Measurements from ENCODE around the gene IGFL3. TPM values are rescaled to one million over a fixed set of nuclear protein-coding genes. Genes with fewer than 3 reads are reported as not detected.

IGFL3 gene
- total RNA-seq, 1 experiment from 2014 or later = not detected

DNA sequence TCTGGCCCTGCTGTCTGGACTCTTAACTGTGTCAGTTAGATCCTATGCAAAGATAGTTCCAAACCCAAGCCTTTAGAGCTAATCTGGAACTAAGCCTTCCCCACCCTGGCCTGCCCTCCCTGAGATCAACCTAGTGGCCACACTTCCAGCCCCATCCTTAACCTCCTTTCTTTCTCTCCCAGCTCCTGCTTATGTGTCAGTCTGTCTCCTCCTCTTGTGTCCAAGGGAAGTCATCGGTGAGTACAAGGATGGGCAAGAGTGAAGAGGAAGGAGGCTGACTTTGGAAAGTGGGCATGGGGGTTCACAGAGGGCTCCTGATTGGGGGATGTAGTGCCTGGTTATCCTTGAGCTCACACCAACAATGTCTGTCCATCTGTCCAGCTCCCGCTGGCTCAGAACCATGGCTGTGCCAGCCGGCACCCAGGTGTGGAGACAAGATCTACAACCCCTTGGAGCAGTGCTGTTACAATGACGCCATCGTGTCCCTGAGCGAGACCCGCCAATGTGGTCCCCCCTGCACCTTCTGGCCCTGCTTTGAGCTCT is 35.8 kb upstream of the IGFL3 start:
- ChIA-PET POLR2A (no interaction called here), CTCF (interaction anchor here (1.1 kb wide), 1 partner anchor 82 kb away, joined by 3 read pairs; no protein-coding TSS in a partner anchor)
- Mint-ChIP-seq H3K27ac (no peak overlapping the region), H3K4me1 (no peaks in the 10 kb centered on the region), H3K4me3 (no peak overlapping the region), H3K9me3 (peaks cover 42% of the 10 kb centered on the region), H3K27me3 (ENCODE audit: low read depth) (peaks cover 33% of the 10 kb centered on the region), H3K36me3 (peaks cover 13% of the 10 kb centered on the region; the same call in 1 of the 2 replicates)
- TF ChIP-seq NR1H2 (CRISPR knock-in tag; IDR thresholded peaks at IDR 0.05) (no peak), FOXP1 (CRISPR knock-in tag; IDR thresholded peaks at IDR 0.05; ENCODE audit: borderline replicate concordance) (no peak), TEAD4 (CRISPR knock-in tag; IDR thresholded peaks at IDR 0.05) (no peak), MYBL2 (CRISPR knock-in tag; IDR thresholded peaks at IDR 0.05) (no peak), IRF2 (CRISPR knock-in tag; IDR thresholded peaks at IDR 0.05; ENCODE audit: borderline replicate concordance, low read depth) (no peak)
- TF ChIP-seq, protein P1, sequence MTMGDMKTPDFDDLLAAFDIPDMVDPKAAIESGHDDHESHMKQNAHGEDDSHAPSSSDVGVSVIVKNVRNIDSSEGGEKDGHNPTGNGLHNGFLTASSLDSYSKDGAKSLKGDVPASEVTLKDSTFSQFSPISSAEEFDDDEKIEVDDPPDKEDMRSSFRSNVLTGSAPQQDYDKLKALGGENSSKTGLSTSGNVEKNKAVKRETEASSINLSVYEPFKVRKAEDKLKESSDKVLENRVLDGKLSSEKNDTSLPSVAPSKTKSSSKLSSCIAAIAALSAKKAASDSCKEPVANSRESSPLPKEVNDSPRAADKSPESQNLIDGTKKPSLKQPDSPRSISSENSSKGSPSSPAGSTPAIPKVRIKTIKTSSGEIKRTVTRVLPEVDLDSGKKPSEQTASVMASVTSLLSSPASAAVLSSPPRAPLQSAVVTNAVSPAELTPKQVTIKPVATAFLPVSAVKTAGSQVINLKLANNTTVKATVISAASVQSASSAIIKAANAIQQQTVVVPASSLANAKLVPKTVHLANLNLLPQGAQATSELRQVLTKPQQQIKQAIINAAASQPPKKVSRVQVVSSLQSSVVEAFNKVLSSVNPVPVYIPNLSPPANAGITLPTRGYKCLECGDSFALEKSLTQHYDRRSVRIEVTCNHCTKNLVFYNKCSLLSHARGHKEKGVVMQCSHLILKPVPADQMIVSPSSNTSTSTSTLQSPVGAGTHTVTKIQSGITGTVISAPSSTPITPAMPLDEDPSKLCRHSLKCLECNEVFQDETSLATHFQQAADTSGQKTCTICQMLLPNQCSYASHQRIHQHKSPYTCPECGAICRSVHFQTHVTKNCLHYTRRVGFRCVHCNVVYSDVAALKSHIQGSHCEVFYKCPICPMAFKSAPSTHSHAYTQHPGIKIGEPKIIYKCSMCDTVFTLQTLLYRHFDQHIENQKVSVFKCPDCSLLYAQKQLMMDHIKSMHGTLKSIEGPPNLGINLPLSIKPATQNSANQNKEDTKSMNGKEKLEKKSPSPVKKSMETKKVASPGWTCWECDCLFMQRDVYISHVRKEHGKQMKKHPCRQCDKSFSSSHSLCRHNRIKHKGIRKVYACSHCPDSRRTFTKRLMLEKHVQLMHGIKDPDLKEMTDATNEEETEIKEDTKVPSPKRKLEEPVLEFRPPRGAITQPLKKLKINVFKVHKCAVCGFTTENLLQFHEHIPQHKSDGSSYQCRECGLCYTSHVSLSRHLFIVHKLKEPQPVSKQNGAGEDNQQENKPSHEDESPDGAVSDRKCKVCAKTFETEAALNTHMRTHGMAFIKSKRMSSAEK (CRISPR knock-in tag; IDR thresholded peaks at IDR 0.05; ENCODE audit: borderline replicate concordance) = no peak
- TF ChIP-seq, protein P2, sequence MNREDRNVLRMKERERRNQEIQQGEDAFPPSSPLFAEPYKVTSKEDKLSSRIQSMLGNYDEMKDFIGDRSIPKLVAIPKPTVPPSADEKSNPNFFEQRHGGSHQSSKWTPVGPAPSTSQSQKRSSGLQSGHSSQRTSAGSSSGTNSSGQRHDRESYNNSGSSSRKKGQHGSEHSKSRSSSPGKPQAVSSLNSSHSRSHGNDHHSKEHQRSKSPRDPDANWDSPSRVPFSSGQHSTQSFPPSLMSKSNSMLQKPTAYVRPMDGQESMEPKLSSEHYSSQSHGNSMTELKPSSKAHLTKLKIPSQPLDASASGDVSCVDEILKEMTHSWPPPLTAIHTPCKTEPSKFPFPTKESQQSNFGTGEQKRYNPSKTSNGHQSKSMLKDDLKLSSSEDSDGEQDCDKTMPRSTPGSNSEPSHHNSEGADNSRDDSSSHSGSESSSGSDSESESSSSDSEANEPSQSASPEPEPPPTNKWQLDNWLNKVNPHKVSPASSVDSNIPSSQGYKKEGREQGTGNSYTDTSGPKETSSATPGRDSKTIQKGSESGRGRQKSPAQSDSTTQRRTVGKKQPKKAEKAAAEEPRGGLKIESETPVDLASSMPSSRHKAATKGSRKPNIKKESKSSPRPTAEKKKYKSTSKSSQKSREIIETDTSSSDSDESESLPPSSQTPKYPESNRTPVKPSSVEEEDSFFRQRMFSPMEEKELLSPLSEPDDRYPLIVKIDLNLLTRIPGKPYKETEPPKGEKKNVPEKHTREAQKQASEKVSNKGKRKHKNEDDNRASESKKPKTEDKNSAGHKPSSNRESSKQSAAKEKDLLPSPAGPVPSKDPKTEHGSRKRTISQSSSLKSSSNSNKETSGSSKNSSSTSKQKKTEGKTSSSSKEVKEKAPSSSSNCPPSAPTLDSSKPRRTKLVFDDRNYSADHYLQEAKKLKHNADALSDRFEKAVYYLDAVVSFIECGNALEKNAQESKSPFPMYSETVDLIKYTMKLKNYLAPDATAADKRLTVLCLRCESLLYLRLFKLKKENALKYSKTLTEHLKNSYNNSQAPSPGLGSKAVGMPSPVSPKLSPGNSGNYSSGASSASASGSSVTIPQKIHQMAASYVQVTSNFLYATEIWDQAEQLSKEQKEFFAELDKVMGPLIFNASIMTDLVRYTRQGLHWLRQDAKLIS (CRISPR knock-in tag; IDR thresholded peaks at IDR 0.05; ENCODE audit: borderline replicate concordance) = no peak
- TF ChIP-seq, protein P3, sequence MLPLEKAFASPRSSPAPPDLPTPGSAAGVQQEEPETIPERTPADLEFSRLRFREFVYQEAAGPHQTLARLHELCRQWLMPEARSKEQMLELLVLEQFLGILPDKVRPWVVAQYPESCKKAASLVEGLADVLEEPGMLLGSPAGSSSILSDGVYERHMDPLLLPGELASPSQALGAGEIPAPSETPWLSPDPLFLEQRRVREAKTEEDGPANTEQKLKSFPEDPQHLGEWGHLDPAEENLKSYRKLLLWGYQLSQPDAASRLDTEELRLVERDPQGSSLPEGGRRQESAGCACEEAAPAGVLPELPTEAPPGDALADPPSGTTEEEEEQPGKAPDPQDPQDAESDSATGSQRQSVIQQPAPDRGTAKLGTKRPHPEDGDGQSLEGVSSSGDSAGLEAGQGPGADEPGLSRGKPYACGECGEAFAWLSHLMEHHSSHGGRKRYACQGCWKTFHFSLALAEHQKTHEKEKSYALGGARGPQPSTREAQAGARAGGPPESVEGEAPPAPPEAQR (CRISPR knock-in tag; IDR thresholded peaks at IDR 0.05) = no peak
- TF ChIP-seq, protein P4, sequence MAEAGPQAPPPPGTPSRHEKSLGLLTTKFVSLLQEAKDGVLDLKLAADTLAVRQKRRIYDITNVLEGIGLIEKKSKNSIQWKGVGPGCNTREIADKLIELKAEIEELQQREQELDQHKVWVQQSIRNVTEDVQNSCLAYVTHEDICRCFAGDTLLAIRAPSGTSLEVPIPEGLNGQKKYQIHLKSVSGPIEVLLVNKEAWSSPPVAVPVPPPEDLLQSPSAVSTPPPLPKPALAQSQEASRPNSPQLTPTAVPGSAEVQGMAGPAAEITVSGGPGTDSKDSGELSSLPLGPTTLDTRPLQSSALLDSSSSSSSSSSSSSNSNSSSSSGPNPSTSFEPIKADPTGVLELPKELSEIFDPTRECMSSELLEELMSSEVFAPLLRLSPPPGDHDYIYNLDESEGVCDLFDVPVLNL (CRISPR knock-in tag; IDR thresholded peaks at IDR 0.05; ENCODE audit: borderline replicate concordance, low read depth) = no peak
- no peak for ATAC-seq
- no peak for DNase-seq (ENCODE audit: low spot score)

DNA sequence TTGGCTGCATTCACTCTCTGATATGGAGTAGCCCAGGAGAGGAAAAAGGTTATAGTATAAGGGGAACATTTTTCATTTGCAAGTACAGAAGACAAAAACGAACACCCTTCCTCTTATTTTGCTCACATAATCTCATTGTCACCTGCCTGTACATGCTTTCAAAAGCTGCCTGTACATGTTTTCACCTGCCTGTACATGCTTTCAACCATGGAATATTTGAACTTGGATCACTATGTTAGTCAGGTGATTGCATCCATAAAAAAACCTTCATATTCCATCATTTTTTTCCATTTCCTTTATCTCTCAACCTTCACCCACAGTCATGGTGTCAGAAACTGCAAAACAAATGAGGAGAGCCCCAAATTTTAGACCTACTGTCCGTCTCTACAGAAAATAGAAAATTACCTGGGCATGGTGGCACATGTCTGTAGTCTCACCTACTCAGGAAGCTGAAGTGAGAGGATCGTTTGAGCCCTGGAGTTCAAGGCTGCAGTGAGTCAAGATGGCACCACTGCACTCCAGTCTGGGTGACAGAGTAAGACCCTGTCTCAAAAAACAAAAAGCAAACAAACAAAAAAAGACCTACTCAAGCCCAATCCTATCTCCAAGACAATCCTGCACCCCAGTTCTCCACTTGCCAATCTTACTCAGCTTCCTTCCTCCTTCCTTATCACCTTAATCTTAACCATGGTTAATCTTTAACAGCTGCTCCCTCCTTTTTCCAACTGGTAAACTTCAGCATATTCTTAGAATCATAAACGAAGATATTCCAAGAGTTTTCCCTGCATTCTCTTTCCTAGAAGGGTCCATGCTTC is 35.1 kb upstream of the IGFL3 start:
- Mint-ChIP-seq H3K27me3 (ENCODE audit: low read depth) (peaks cover 36% of the 10 kb centered on the region), H3K36me3 (peaks cover 13% of the 10 kb centered on the region; the same call in 1 of the 2 replicates), H3K4me1 (no peaks in the 10 kb centered on the region), H3K27ac (no peak overlapping the region), H3K9me3 (peaks cover 37% of the 10 kb centered on the region), H3K4me3 (no peak overlapping the region)
- TF ChIP-seq, protein P5, sequence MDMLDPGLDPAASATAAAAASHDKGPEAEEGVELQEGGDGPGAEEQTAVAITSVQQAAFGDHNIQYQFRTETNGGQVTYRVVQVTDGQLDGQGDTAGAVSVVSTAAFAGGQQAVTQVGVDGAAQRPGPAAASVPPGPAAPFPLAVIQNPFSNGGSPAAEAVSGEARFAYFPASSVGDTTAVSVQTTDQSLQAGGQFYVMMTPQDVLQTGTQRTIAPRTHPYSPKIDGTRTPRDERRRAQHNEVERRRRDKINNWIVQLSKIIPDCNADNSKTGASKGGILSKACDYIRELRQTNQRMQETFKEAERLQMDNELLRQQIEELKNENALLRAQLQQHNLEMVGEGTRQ (CRISPR knock-in tag; IDR thresholded peaks at IDR 0.05) = no peak
- no peak for TF ChIP-seq RELA (CRISPR knock-in tag; IDR thresholded peaks at IDR 0.05; ENCODE audit: borderline replicate concordance)
- TF ChIP-seq, protein P6, sequence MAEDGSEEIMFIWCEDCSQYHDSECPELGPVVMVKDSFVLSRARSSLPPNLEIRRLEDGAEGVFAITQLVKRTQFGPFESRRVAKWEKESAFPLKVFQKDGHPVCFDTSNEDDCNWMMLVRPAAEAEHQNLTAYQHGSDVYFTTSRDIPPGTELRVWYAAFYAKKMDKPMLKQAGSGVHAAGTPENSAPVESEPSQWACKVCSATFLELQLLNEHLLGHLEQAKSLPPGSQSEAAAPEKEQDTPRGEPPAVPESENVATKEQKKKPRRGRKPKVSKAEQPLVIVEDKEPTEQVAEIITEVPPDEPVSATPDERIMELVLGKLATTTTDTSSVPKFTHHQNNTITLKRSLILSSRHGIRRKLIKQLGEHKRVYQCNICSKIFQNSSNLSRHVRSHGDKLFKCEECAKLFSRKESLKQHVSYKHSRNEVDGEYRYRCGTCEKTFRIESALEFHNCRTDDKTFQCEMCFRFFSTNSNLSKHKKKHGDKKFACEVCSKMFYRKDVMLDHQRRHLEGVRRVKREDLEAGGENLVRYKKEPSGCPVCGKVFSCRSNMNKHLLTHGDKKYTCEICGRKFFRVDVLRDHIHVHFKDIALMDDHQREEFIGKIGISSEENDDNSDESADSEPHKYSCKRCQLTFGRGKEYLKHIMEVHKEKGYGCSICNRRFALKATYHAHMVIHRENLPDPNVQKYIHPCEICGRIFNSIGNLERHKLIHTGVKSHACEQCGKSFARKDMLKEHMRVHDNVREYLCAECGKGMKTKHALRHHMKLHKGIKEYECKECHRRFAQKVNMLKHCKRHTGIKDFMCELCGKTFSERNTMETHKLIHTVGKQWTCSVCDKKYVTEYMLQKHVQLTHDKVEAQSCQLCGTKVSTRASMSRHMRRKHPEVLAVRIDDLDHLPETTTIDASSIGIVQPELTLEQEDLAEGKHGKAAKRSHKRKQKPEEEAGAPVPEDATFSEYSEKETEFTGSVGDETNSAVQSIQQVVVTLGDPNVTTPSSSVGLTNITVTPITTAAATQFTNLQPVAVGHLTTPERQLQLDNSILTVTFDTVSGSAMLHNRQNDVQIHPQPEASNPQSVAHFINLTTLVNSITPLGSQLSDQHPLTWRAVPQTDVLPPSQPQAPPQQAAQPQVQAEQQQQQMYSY (CRISPR knock-in tag; IDR thresholded peaks at IDR 0.05) = no peak
- no peak for TF ChIP-seq SMAD4 (CRISPR knock-in tag; IDR thresholded peaks at IDR 0.05)
- no peak for TF ChIP-seq GTF2I (CRISPR knock-in tag; conservative IDR thresholded peaks at IDR 0.05)
- POLR2A ChIA-PET = no interaction called here
- DNase-seq (ENCODE audit: low spot score) (no peak), ATAC-seq (no peak)
- CTCF ChIA-PET = interaction anchor here (1.1 kb wide), 1 partner anchor 81 kb away, joined by 3 read pairs; no protein-coding TSS in a partner anchor

All from WTC11 (cell line).